H9 (cell line): ENCODE data around the gene SLC16A13. TPM values are rescaled to one million over a fixed set of nuclear protein-coding genes. Genes with fewer than 3 reads are reported as not detected.

Source experiments
- DNase-seq: peaks from one replicate; pipeline ENCODE4 v3.0.0-alpha.2; 2017
- H2AFZ ChIP-seq: one replicate; pipeline ENCODE4 v1.6.1; 2013; ENCODE audit warnings: mild to moderate bottlenecking, low read length, control low read depth, moderate library complexity
- H2AK5ac ChIP-seq: 2 replicates; pipeline ENCODE4 v1.6.1; 2013; ENCODE audit warnings: low read length, control low read depth, mixed read lengths; ENCODE audit not compliant: insufficient read length
- H2BK120ac ChIP-seq: one replicate; pipeline ENCODE4 v1.6.1; 2013; ENCODE audit warnings: low read depth, mild to moderate bottlenecking, low read length, control low read depth, inconsistent platforms; ENCODE audit not compliant: poor library complexity, severe bottlenecking
- H2BK12ac ChIP-seq: 2 replicates; pipeline ENCODE4 v1.6.1; 2013; ENCODE audit warnings: low read length, control low read depth, mixed read lengths, low read depth; ENCODE audit not compliant: insufficient read length
- H2BK15ac ChIP-seq: 2 replicates; pipeline ENCODE4 v1.6.1; 2013; ENCODE audit warnings: low read depth, low read length, control low read depth
- H2BK20ac ChIP-seq: one replicate; pipeline ENCODE4 v1.6.1; 2013; ENCODE audit warnings: low read depth, mild to moderate bottlenecking, low read length, control low read depth, inconsistent platforms; ENCODE audit not compliant: poor library complexity, severe bottlenecking
- H2BK5ac ChIP-seq: 2 replicates; pipeline ENCODE4 v1.6.1; 2013; ENCODE audit warnings: low read length, control low read depth, mixed read lengths; ENCODE audit not compliant: insufficient read length
- H3K14ac ChIP-seq: 2 replicates; pipeline ENCODE4 v1.6.1; 2013; ENCODE audit warnings: low read length, control low read depth; ENCODE audit not compliant: insufficient read depth
- H3K18ac ChIP-seq: 2 replicates; pipeline ENCODE4 v1.6.1; 2013; ENCODE audit warnings: low read depth, mild to moderate bottlenecking, mixed read lengths, low read length, control low read depth; ENCODE audit not compliant: insufficient read length
- H3K23ac ChIP-seq: 2 replicates; pipeline ENCODE4 v1.6.1; 2013; ENCODE audit warnings: low read length, control low read depth, mixed read lengths, low read depth; ENCODE audit not compliant: insufficient read length
- H3K23me2 ChIP-seq: 2 replicates; pipeline ENCODE4 v1.6.1; 2013; ENCODE audit warnings: low read depth, mild to moderate bottlenecking, mixed read lengths, low read length, control low read depth; ENCODE audit not compliant: insufficient read length, poor library complexity, severe bottlenecking
- H3K27ac ChIP-seq: 2 replicates; pipeline ENCODE4 v1.5.1; 2013; ENCODE audit warnings: low read length, control low read depth, mixed read lengths, low read depth; ENCODE audit not compliant: insufficient read length
- H3K27me3 ChIP-seq: 2 replicates; pipeline ENCODE4 v1.6.1; 2013; ENCODE audit warnings: low read length, control low read depth, inconsistent platforms; ENCODE audit not compliant: insufficient read depth
- H3K4ac ChIP-seq: 2 replicates; pipeline ENCODE4 v1.6.1; 2013; ENCODE audit warnings: low read depth, mild to moderate bottlenecking, control low read depth, inconsistent platforms, low read length, moderate library complexity
- H3K4me1 ChIP-seq: 2 replicates; pipeline ENCODE4 v1.6.1; 2013; ENCODE audit warnings: low read length, control low read depth, inconsistent platforms; ENCODE audit not compliant: insufficient read depth
- H3K4me2 ChIP-seq: 2 replicates; pipeline ENCODE4 v1.6.1; 2013; ENCODE audit warnings: low read length, control low read depth, mixed read lengths; ENCODE audit not compliant: insufficient read length, insufficient read depth
- H3K56ac ChIP-seq: 2 replicates; pipeline ENCODE4 v1.6.1; 2013; ENCODE audit warnings: low read depth, mild to moderate bottlenecking, mixed read lengths, low read length, control low read depth; ENCODE audit not compliant: insufficient read length
- H3K79me1 ChIP-seq: 2 replicates; pipeline ENCODE4 v1.6.1; 2013; ENCODE audit warnings: low read depth, mild to moderate bottlenecking, moderate library complexity, low read length, control low read depth, inconsistent platforms; ENCODE audit not compliant: insufficient read depth, poor library complexity, severe bottlenecking
- H3K79me2 ChIP-seq: 2 replicates; pipeline ENCODE4 v1.6.1; 2013; ENCODE audit warnings: low read length, control low read depth, inconsistent platforms; ENCODE audit not compliant: insufficient read depth
- H3K9ac ChIP-seq: 2 replicates; pipeline ENCODE4 v1.6.1; 2013; ENCODE audit warnings: low read length, control low read depth, mixed read lengths; ENCODE audit not compliant: insufficient read length; ENCODE audit errors: extremely low read depth
- H3K9me3 ChIP-seq: one replicate; pipeline ENCODE4 v1.6.1; 2013; ENCODE audit warnings: low read depth, low read length, inconsistent platforms; ENCODE audit not compliant: control insufficient read depth
- H3T11ph ChIP-seq: one replicate; pipeline ENCODE4 v1.6.1; 2013; ENCODE audit warnings: mild to moderate bottlenecking, low read length, control low read depth, inconsistent platforms
- H4K20me1 ChIP-seq: one replicate; pipeline ENCODE4 v1.6.1; 2013; ENCODE audit not compliant: control insufficient read depth, insufficient read length, insufficient read depth
- H4K5ac ChIP-seq: 2 replicates; pipeline ENCODE4 v1.6.1; 2013; ENCODE audit warnings: low read depth, mild to moderate bottlenecking, mixed read lengths, low read length, control low read depth; ENCODE audit not compliant: insufficient read length
- H4K8ac ChIP-seq: replicated peaks from 2 replicates; pipeline ENCODE4 v1.6.1; 2013; ENCODE audit warnings: low read length, control low read depth, mixed read lengths, low read depth; ENCODE audit not compliant: insufficient read length
- H4K91ac ChIP-seq: 2 replicates; pipeline ENCODE4 v1.6.1; 2013; ENCODE audit warnings: low read depth, mild to moderate bottlenecking, moderate library complexity, mixed read lengths, low read length, control low read depth; ENCODE audit not compliant: insufficient read length
- H3K27ac Mint-ChIP-seq, 3 experiments: 2 replicates in 2 of 3; 3 replicates in 1 of 3; pipeline ENCODE4 v1.8.0; 2020 to 2021; ENCODE audit warnings: mixed read lengths in 3 of 3, mild to moderate bottlenecking in 1 of 3, moderate library complexity in 1 of 3
- H3K27me3 Mint-ChIP-seq: 2 replicates; pipeline ENCODE4 v1.8.0; 2021; ENCODE audit warnings: low read depth, mild to moderate bottlenecking, moderate library complexity, mixed read lengths
- H3K36me3 Mint-ChIP-seq, 3 experiments: 2 replicates in 2 of 3; 3 replicates in 1 of 3; pipeline ENCODE4 v1.8.0; 2020 to 2021; ENCODE audit warnings: low read depth in 3 of 3, mixed read lengths in 3 of 3; ENCODE audit not compliant: insufficient read depth in 1 of 3
- H3K4me1 Mint-ChIP-seq, 2 experiments: 2 replicates each; pipeline ENCODE4 v1.8.0; 2020; ENCODE audit warnings: mixed read lengths in 2 of 2
- H3K4me3 Mint-ChIP-seq, 2 experiments: 2 replicates in 1 of 2; 3 replicates in 1 of 2; pipeline ENCODE4 v1.8.0; 2020 to 2021; ENCODE audit warnings: mild to moderate bottlenecking in 2 of 2, mixed read lengths in 2 of 2, moderate library complexity in 1 of 2
- H3K9me3 Mint-ChIP-seq, 2 experiments: 2 replicates in 1 of 2; 3 replicates in 1 of 2; pipeline ENCODE4 v1.8.0; 2020; ENCODE audit warnings: mild to moderate bottlenecking in 2 of 2, mixed read lengths in 2 of 2, moderate library complexity in 1 of 2
- WGBS: extraction: QIAGEN DNeasy Blood & Tissue Kit; methylation state at CpG from one replicate; pipeline ENCODE4 v1.1.7; 2013; ENCODE audit warnings: missing lambda C conversion rate, low lambda C conversion rate, mixed read lengths; ENCODE audit not compliant: insufficient read length; ENCODE audit errors: extremely low coverage; 5-methylcytosine and 5-hydroxymethylcytosine counted together
- total RNA-seq: library from RNA; stranded (reverse); gene quantifications from 2 replicates; pipeline ENCODE4 v1.2.1, GENCODE V29; 2021
- TF ChIP-seq, protein P1 (sequence below): fragments of 200-600 bp; sonication (generic); conservative IDR thresholded peaks from 3 replicates; pipeline ENCODE4 v1.8.0; 2021; ENCODE audit warnings: antibody characterized with exemption, mild to moderate bottlenecking

Gene SLC16A13
- total RNA-seq, 1 experiment from 2014 or later: 6.1 TPM

DNA sequence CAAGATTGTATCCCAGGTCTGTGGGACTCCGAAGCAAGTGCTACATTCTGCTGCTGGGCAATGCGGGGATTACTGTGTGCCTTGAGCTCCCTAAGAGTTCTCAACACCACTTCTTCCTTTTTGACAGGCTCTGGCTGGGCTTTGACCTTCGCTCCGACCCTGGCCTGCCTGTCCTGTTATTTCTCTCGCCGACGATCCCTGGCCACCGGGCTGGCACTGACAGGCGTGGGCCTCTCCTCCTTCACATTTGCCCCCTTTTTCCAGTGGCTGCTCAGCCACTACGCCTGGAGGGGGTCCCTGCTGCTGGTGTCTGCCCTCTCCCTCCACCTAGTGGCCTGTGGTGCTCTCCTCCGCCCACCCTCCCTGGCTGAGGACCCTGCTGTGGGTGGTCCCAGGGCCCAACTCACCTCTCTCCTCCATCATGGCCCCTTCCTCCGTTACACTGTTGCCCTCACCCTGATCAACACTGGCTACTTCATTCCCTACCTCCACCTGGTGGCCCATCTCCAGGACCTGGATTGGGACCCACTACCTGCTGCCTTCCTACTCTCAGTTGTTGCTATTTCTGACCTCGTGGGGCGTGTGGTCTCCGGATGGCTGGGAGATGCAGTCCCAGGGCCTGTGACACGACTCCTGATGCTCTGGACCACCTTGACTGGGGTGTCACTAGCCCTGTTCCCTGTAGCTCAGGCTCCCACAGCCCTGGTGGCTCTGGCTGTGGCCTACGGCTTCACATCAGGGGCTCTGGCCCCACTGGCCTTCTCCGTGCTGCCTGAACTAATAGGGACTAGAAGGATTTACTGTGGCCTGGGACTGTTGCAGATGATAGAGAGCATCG, 2.4 kb downstream of the SLC16A13 start:
- Histone ChIP-seq H3K4ac (no peak overlapping the region), H2BK120ac (no peak overlapping the region), H4K5ac (no peak overlapping the region), H3K23me2 (peaks cover 29% of the 10 kb centered on the region), H3K4me2 (no peak overlapping the region), H3K14ac (no peak overlapping the region), H3K79me2 (no peaks in the 10 kb centered on the region), H2BK20ac (no peak overlapping the region), H2AK5ac (no peak overlapping the region), H3K9me3 (no peaks in the 10 kb centered on the region), H3K4me1 (no peaks in the 10 kb centered on the region; the same call in 1 of the 2 replicates), H3K79me1 (no peaks in the 10 kb centered on the region), H2AFZ (no peak overlapping the region), H2BK12ac (no peak overlapping the region), H2BK5ac (no peak overlapping the region), H3K9ac (no peak overlapping the region), H4K20me1 (no peaks in the 10 kb centered on the region), H3K27ac (no peak overlapping the region), H3K23ac (no peak overlapping the region), H3K27me3 (no peaks in the 10 kb centered on the region; the same call in 1 of the 2 replicates), H4K8ac (no peak overlapping the region), H3K56ac (no peak overlapping the region), H4K91ac (no peak overlapping the region), H3K18ac (no peak overlapping the region), H3T11ph (no peak overlapping the region), H2BK15ac (no peak overlapping the region)
- Mint-ChIP-seq H3K4me1 (peaks cover 26 to 34% of the 10 kb centered on the region in 2 experiments), H3K27ac (peak overlapping the region in 1 of 3 experiments; percentile 44; a peak in 1 of 7 replicates), H3K36me3 (no peaks in the 10 kb centered on the region; a peak in 1 of 7 replicates), H3K4me3 (peak overlapping the region in 1 of 2 experiments; percentile 59; a peak in 3 of 5 replicates), H3K9me3 (no peaks in the 10 kb centered on the region), H3K27me3 (peaks cover 53% of the 10 kb centered on the region)
- TF ChIP-seq, protein P1, sequence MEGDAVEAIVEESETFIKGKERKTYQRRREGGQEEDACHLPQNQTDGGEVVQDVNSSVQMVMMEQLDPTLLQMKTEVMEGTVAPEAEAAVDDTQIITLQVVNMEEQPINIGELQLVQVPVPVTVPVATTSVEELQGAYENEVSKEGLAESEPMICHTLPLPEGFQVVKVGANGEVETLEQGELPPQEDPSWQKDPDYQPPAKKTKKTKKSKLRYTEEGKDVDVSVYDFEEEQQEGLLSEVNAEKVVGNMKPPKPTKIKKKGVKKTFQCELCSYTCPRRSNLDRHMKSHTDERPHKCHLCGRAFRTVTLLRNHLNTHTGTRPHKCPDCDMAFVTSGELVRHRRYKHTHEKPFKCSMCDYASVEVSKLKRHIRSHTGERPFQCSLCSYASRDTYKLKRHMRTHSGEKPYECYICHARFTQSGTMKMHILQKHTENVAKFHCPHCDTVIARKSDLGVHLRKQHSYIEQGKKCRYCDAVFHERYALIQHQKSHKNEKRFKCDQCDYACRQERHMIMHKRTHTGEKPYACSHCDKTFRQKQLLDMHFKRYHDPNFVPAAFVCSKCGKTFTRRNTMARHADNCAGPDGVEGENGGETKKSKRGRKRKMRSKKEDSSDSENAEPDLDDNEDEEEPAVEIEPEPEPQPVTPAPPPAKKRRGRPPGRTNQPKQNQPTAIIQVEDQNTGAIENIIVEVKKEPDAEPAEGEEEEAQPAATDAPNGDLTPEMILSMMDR: peak; percentile 33; the same call in 1 of the 3 replicates
- peak; percentile 55 for DNase-seq
- WGBS: no CpG with 5 or more reads among the region's 19 CpGs
